Skeletal muscle tissue (tissue), 4 donors: ENCODE results near the gene PTPN18. TPM values are rescaled to one million over a fixed set of nuclear protein-coding genes. Genes with fewer than 3 reads are reported as not detected.

Experiments
- H3K27ac ChIP-seq: one replicate; pipeline ENCODE4 v1.7.0; 2013; ENCODE audit warnings: mild to moderate bottlenecking, low read depth, low read length, inconsistent platforms
- H3K27me3 ChIP-seq, 3 donors: one replicate each; pipeline ENCODE4 v1.7.0; 2013; ENCODE audit warnings: low read length in 3 of 3; ENCODE audit not compliant: control insufficient read depth in 3 of 3, insufficient read depth in 3 of 3
- H3K36me3 ChIP-seq, 3 donors: one replicate each; pipeline ENCODE4 v1.7.0; 2013; ENCODE audit warnings: low read length in 3 of 3; ENCODE audit not compliant: control insufficient read depth in 3 of 3, insufficient read depth in 3 of 3
- H3K4me1 ChIP-seq, 3 donors: one replicate each; pipeline ENCODE4 v1.7.0; 2013; ENCODE audit warnings: low read length in 3 of 3, mild to moderate bottlenecking in 3 of 3; ENCODE audit not compliant: control insufficient read depth in 3 of 3, insufficient read depth in 3 of 3
- H3K4me3 ChIP-seq, 3 donors: one replicate each; pipeline ENCODE4 v1.7.0; 2013; ENCODE audit warnings: low read length in 3 of 3
- H3K9ac ChIP-seq, 3 donors: one replicate each; pipeline ENCODE4 v1.7.0; 2013; ENCODE audit warnings: low read length in 3 of 3, mild to moderate bottlenecking in 3 of 3, moderate library complexity in 2 of 3, low read depth in 1 of 3
- H3K9me3 ChIP-seq, 3 donors: one replicate each; pipeline ENCODE4 v1.7.0; 2013; ENCODE audit warnings: low read length in 3 of 3; ENCODE audit not compliant: control insufficient read depth in 3 of 3
- total RNA-seq: library from RNA; depleted of rRNA; stranded (reverse); fragments of >200 nt; gene quantifications from one replicate; pipeline ENCODE4 v1.2.3, GENCODE V29; 2014
- donor health status: Osteomylitis.

PTPN18 gene
- total RNA-seq, 1 donor from 2014 or later, result 5.2 TPM

DNA sequence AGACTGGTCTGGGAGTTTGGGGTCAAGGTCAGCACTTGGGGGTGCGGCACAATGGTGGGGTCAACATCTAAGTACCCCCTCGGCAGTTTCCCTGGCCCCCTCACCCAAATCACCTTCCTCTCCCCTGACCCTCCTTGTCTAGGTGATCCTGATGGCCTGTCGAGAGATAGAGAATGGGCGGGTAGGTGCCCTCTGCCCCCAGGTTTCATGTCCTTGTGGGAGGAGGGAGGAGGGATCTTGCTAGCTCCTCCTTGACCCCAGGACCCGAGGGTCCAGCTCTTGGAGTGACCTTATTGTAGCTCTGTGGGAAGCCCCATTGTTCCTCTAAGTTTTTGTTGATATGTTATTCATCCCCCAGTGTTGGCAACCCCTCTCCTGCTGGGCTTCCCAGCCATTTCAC, 3.6 kb downstream of the PTPN18 start:
- no peaks in the 10 kb centered on the region for H3K27me3 ChIP-seq
- no peaks in the 10 kb centered on the region for H3K9me3 ChIP-seq
- H3K36me3 ChIP-seq, result peaks cover 0 to 2% (median 0%) of the 10 kb centered on the region in 3 donors
- H3K4me3 ChIP-seq, result no peak overlapping the region
- H3K27ac ChIP-seq, result no peak overlapping the region
- peaks cover 10 to 15% (median 12%) of the 10 kb centered on the region in 3 donors for H3K4me1 ChIP-seq
- H3K9ac ChIP-seq, result no peak overlapping the region

DNA sequence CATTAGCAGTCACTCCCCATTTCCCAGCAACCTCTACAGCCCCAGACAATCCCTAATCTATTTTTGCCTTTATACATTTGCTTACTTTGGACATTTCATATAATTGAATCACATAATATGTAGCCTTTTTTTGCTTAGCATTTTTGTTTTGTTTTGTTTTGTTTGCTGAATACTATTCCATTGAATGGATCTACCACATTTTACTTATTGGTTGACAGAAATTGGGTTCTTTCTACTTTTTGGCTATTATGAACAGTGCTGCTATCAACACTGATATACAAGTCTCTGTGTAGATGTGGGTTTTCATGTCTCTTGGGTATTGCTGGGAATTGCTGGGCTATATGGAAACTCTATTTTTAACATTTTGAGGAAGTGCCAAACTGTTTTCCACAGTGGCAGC, 7.6 kb downstream of the PTPN18 start:
- Histone ChIP-seq H3K9ac (no peak overlapping the region), H3K36me3 (no peaks in the 10 kb centered on the region), H3K27me3 (no peaks in the 10 kb centered on the region), H3K4me1 (no peaks in the 10 kb centered on the region), H3K27ac (no peak overlapping the region), H3K4me3 (no peak overlapping the region), H3K9me3 (no peaks in the 10 kb centered on the region)

DNA sequence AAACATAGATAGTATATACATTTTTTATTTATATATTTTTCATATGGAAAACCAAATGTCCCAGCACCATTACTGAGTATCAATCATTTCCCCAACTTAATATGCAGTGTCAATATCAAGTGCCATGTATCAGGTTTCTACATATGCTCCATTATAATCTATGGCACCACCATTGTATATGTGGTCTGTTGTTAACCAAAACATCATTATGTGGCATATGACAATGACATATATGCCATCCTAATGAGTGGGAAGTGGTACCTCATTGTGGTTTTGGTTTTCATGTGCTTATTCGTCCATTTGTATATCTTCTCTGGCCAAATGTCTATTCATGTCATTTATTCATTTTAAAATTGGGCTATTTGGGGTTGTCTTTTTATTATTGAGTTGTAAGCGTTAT, 9.2 kb downstream of the PTPN18 start:
- Histone ChIP-seq H3K9ac (no peak overlapping the region), H3K36me3 (peaks cover 0 to 5% (median 0%) of the 10 kb centered on the region in 3 donors), H3K27ac (no peak overlapping the region), H3K4me1 (no peaks in the 10 kb centered on the region), H3K27me3 (no peaks in the 10 kb centered on the region), H3K9me3 (no peaks in the 10 kb centered on the region), H3K4me3 (no peak overlapping the region)

DNA sequence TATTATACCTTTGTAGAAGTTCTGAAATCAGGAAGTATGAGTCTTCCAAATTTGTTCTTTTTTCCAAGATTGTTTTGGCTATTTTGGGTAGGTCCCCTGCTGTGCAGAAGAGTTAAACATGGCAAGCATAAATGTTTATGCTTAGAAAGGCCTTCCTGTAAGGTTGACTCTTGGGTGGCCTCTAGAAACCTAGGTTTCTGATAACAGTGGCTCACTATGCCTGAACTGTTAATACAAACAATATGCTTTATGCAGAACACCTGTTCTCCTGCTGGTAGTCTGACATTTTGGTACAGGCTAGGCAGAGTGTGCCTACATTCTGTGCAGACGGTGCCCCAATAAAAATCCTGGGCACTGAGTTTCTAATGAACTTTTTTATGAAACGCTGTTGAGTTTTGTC, 10.1 kb downstream of the PTPN18 start:
- peaks cover under 1 to 3% (median 2%) of the 10 kb centered on the region in 3 donors for H3K4me1 ChIP-seq
- H3K36me3 ChIP-seq, result peaks cover 0 to 12% (median 5%) of the 10 kb centered on the region in 3 donors
- H3K9ac ChIP-seq, result no peak overlapping the region
- H3K27ac ChIP-seq, result no peak overlapping the region
- H3K27me3 ChIP-seq, result no peaks in the 10 kb centered on the region
- no peak overlapping the region for H3K4me3 ChIP-seq
- no peaks in the 10 kb centered on the region for H3K9me3 ChIP-seq

DNA sequence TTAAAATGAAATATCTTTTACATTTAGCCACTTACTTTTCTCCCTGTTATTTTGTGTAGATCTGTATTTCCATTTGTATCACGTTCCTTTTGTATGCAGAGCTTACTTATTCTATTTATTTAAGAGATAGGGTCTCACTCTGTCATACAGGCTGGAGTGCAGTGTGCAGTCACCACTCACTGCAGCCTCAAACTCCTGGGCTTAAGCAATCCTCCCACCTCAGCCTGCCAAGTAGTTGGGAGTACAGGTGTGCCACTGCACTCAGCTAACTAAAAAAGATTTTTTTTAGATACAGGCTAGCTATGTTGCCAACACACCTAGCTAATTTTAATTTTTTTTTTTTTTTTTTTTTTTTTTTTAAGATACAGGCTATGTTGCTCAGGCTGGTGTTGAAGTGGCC, 10.9 kb downstream of the PTPN18 start:
- Histone ChIP-seq H3K4me3 (no peak overlapping the region), H3K9me3 (no peaks in the 10 kb centered on the region), H3K36me3 (peaks cover 0 to 12% (median 5%) of the 10 kb centered on the region in 3 donors), H3K4me1 (peaks cover 7 to 8% (median 8%) of the 10 kb centered on the region in 3 donors), H3K27ac (no peak overlapping the region), H3K27me3 (no peaks in the 10 kb centered on the region), H3K9ac (no peak overlapping the region)

DNA sequence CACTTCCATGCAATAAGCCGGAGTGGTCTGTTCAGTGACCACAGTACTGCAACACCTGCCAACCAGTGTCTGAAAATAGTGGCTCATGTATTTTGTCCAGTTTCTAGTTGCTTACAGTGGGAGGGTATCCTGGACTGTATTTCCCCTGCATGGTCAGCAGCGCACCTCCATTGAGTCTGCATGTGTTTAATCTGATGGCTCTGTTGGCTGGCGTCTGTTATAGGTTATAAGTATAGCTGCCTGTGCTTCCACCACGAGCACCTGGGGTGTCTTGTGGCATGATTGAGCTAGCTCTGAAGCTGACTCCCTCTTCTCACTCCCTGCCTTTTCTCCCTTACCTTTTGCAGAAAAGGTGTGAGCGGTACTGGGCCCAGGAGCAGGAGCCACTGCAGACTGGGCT, 12.9 kb downstream of the PTPN18 start:
- H3K9ac ChIP-seq, result no peak overlapping the region
- peaks cover 0 to 12% (median 5%) of the 10 kb centered on the region in 3 donors for H3K36me3 ChIP-seq
- no peaks in the 10 kb centered on the region for H3K9me3 ChIP-seq
- no peak overlapping the region for H3K4me3 ChIP-seq
- H3K27me3 ChIP-seq, result peaks cover 0 to 12% (median 11%) of the 10 kb centered on the region in 3 donors
- H3K27ac ChIP-seq, result no peak overlapping the region
- peaks cover 14 to 25% (median 24%) of the 10 kb centered on the region in 3 donors for H3K4me1 ChIP-seq

DNA sequence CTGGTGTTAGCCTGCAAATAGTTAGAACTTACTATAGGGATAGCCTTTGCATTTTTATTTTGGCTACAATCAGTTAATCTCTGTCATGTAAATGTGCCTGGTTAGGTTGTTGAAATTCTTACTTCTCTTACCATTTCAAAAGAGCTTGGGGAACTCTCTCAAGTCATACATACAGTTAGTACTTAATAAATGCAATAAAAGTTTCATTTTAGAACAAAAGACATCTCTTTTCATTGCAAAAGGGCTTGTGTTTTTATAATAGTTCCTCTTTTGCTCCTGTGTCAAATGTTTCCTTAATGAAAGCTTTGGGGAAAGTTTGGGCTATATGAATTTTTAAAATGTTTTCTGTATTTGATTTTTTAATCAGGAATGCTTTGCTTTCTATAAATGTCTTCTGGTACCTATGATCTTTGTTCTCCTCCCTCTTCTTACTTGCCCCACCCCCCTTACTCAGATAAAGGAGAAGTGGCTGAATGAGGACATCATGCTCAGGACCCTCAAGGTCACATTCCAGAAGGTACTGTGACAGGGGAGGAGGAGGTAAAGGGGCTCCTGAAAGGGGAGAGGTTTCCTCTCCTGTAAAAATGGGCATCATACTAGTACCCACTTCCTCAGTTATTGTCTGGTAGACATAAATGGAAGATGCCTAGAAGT, 13.6 kb downstream of the PTPN18 start:
- Histone ChIP-seq H3K9ac (no peak overlapping the region), H3K36me3 (peaks cover 0 to 12% (median 5%) of the 10 kb centered on the region in 3 donors), H3K9me3 (no peaks in the 10 kb centered on the region), H3K4me1 (peaks cover 14 to 27% (median 25%) of the 10 kb centered on the region in 3 donors), H3K27ac (no peak overlapping the region), H3K4me3 (no peak overlapping the region), H3K27me3 (peaks cover 0 to 13% (median 11%) of the 10 kb centered on the region in 3 donors)

DNA sequence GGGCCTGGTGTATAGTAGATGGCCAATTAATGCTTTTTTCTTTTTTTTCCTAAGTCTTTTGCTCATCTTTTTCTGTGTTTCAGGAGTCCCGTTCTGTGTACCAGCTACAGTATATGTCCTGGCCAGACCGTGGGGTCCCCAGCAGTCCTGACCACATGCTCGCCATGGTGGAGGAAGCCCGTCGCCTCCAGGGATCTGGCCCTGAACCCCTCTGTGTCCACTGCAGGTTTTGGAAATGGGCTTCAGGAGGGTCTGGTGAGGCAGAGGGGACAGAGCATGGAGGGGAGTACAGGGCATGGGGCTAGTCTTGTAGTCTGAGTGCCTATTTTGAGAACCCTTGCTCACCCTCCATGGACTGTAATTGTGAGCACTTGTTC, 14.1 kb downstream of the PTPN18 start:
- no peak overlapping the region for H3K27ac ChIP-seq
- H3K36me3 ChIP-seq, result peaks cover 0 to 12% (median 5%) of the 10 kb centered on the region in 3 donors
- H3K9ac ChIP-seq, result no peak overlapping the region
- no peaks in the 10 kb centered on the region for H3K9me3 ChIP-seq
- H3K4me3 ChIP-seq, result no peak overlapping the region
- H3K27me3 ChIP-seq, result peaks cover 0 to 13% (median 11%) of the 10 kb centered on the region in 3 donors
- peaks cover 16 to 28% (median 27%) of the 10 kb centered on the region in 3 donors for H3K4me1 ChIP-seq

DNA sequence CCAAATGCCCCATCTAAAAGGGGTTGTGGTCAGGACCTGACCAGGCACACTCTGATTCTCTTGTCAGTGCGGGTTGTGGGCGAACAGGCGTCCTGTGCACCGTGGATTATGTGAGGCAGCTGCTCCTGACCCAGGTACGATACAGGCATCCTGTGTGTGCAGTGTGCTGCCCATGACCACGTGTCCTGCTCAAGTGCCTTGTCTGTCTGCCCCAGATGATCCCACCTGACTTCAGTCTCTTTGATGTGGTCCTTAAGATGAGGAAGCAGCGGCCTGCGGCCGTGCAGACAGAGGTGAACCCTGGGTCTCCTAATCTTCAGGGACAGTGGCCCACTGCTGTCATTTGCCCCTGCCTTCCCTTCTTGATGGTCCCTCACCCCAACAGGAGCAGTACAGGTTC, 14.6 kb downstream of the PTPN18 start:
- H3K36me3 ChIP-seq, result peaks cover 0 to 12% (median 5%) of the 10 kb centered on the region in 3 donors
- peaks cover 0 to 14% (median 13%) of the 10 kb centered on the region in 3 donors for H3K27me3 ChIP-seq
- H3K9me3 ChIP-seq, result no peaks in the 10 kb centered on the region
- H3K27ac ChIP-seq, result no peak overlapping the region
- no peak overlapping the region for H3K9ac ChIP-seq
- no peak overlapping the region for H3K4me3 ChIP-seq
- H3K4me1 ChIP-seq, result peaks cover 16 to 28% (median 27%) of the 10 kb centered on the region in 3 donors

DNA sequence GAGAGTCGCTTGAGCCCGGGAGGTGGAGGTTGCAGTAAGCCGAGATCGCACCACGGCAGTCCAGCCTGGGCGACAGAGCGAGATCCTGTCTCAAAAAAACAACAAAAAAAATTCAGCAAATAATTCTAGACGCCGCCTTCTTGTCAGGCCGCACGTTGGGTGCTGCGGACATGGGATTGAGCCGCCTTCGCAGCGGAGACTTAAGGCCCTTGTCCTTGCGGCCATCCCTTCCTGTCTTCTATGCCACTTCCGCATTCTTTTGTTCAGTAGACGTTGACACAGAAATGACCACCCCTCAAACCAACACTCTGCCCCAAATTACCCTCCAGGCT, 15.8 kb downstream of the PTPN18 start:
- Histone ChIP-seq H3K4me3 (peak overlapping the region; percentile 81 to 87 (median 85)), H3K9ac (peak overlapping the region; percentile 59 to 80 (median 67)), H3K27me3 (peaks cover 0 to 14% (median 13%) of the 10 kb centered on the region in 3 donors), H3K27ac (peak overlapping the region; percentile 56), H3K36me3 (peaks cover 0 to 18% (median 8%) of the 10 kb centered on the region in 3 donors), H3K4me1 (peaks cover 16 to 28% (median 27%) of the 10 kb centered on the region in 3 donors), H3K9me3 (no peaks in the 10 kb centered on the region)
